Neutrophil (primary cell): ENCODE data around the gene ERICH6B.

ENCODE experiments used
- H3K27ac ChIP-seq: fragments of 200-600 bp; sonication (generic); 2 replicates; pipeline ENCODE4 v1.5.1; 2016; ENCODE audit warnings: mild to moderate bottlenecking, moderate library complexity
- H3K27me3 ChIP-seq: fragments of 200-600 bp; sonication (generic); 2 replicates; pipeline ENCODE4 v1.6.0; 2016; ENCODE audit warnings: mild to moderate bottlenecking
- H3K36me3 ChIP-seq: fragments of 200-600 bp; sonication (generic); 2 replicates; pipeline ENCODE4 v1.5.1; 2017
- H3K4me1 ChIP-seq, 2 experiments: fragments of 200-600 bp in 1 of 2; sonication (generic) in 1 of 2; 1 replicate in 1 of 2; 2 replicates in 1 of 2; pipeline versions ENCODE4 v1.5.1 to v1.6.1; 2013 to 2016; ENCODE audit warnings: low read depth in 1 of 2, low read length in 1 of 2, mild to moderate bottlenecking in 1 of 2, moderate library complexity in 1 of 2; ENCODE audit not compliant: control insufficient read depth in 1 of 2, insufficient read depth in 1 of 2
- H3K4me3 ChIP-seq, 2 experiments: fragments of 200-600 bp in 1 of 2; sonication (generic) in 1 of 2; 1 replicate in 1 of 2; 2 replicates in 1 of 2; pipeline ENCODE4 v1.5.1; 2013 to 2016; ENCODE audit warnings: low read depth in 1 of 2, low read length in 1 of 2, mild to moderate bottlenecking in 1 of 2, moderate library complexity in 1 of 2
- H3K9me3 ChIP-seq: fragments of 200-600 bp; sonication (generic); 2 replicates; pipeline ENCODE4 v1.5.1; 2016
- CTCF ChIP-seq: fragments of 200-600 bp; sonication (generic); IDR thresholded peaks from 2 replicates; pipeline ENCODE4 v1.5.1; 2016; ENCODE audit warnings: antibody characterized with exemption

Gene ERICH6B

DNA sequence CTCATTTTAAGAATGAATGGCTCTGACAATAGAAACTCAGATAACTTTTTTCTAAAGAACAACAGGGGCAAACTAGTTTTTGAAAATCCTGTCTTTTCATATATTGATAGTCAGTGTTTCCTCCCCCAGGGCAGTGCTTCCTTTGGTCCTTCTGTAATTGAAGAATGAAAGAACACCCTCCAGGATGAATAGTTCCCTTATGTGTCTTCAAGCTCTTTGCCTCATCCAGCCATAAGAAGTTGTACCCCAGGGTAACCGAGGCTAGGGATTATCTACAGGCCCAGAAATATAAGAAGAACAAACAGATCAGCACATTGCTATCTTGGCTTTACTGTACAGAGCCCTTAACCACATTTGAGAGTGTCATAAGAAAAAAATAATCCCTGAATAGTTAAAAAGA, 12.1 kb upstream of the ERICH6B start:
- Histone ChIP-seq H3K4me1 (no peaks in the 10 kb centered on the region), H3K27me3 (peaks cover 6% of the 10 kb centered on the region), H3K27ac (no peak overlapping the region), H3K36me3 (no peaks in the 10 kb centered on the region), H3K9me3 (no peaks in the 10 kb centered on the region), H3K4me3 (no peak overlapping the region)
- no peak for TF ChIP-seq CTCF

- TF ChIP-seq CTCF = no peak
- H3K4me3 ChIP-seq = no peak overlapping the region
- H3K27me3 ChIP-seq = peaks cover 14% of the 10 kb centered on the region
- no peaks in the 10 kb centered on the region for H3K4me1 ChIP-seq
- H3K9me3 ChIP-seq = no peaks in the 10 kb centered on the region
- H3K27ac ChIP-seq = no peak overlapping the region
- no peaks in the 10 kb centered on the region for H3K36me3 ChIP-seq
Observed at GRCh38 chr13:45626731-45627374, 11.3 kb upstream of the ERICH6B start.

- no peak overlapping the region for H3K27ac ChIP-seq
- TF ChIP-seq CTCF = no peak
- peaks cover 18% of the 10 kb centered on the region for H3K27me3 ChIP-seq
- no peak overlapping the region for H3K4me3 ChIP-seq
- H3K4me1 ChIP-seq = no peaks in the 10 kb centered on the region
- no peaks in the 10 kb centered on the region for H3K9me3 ChIP-seq
- H3K36me3 ChIP-seq = no peaks in the 10 kb centered on the region
Observed at GRCh38 chr13:45623516-45624090, 8.1 kb upstream of the ERICH6B start.

- H3K36me3 ChIP-seq = no peaks in the 10 kb centered on the region
- no peak overlapping the region for H3K4me3 ChIP-seq
- no peaks in the 10 kb centered on the region for H3K9me3 ChIP-seq
- H3K4me1 ChIP-seq = no peaks in the 10 kb centered on the region
- peaks cover 31% of the 10 kb centered on the region for H3K27me3 ChIP-seq
- TF ChIP-seq CTCF = no peak
- H3K27ac ChIP-seq = no peak overlapping the region
Observed at GRCh38 chr13:45621950-45622349, 6.4 kb upstream of the ERICH6B start.

GRCh38 chr13:45607931-45608330, 7.6 kb downstream of the ERICH6B start:
- no peak overlapping the region for H3K27ac ChIP-seq
- no peak for TF ChIP-seq CTCF
- no peaks in the 10 kb centered on the region for H3K36me3 ChIP-seq
- no peak overlapping the region for H3K4me3 ChIP-seq
- H3K4me1 ChIP-seq = no peaks in the 10 kb centered on the region
- no peaks in the 10 kb centered on the region for H3K9me3 ChIP-seq
- peaks cover 21% of the 10 kb centered on the region for H3K27me3 ChIP-seq
